HG03571 (cell line): ENCODE results near the gene PCSK4.
"Not testable (repeated sequence)": the region's sequence is repeated elsewhere in the genome, so short reads cannot be mapped to it uniquely, and the experiment has no call there.

Experiments used
- ATAC-seq: cut with Tn5 transposase; IDR thresholded peaks from one replicate; pipeline ENCODE4 v1.9.1; 2021; ENCODE audit not compliant: unreplicated experiment

Gene PCSK4

DNA sequence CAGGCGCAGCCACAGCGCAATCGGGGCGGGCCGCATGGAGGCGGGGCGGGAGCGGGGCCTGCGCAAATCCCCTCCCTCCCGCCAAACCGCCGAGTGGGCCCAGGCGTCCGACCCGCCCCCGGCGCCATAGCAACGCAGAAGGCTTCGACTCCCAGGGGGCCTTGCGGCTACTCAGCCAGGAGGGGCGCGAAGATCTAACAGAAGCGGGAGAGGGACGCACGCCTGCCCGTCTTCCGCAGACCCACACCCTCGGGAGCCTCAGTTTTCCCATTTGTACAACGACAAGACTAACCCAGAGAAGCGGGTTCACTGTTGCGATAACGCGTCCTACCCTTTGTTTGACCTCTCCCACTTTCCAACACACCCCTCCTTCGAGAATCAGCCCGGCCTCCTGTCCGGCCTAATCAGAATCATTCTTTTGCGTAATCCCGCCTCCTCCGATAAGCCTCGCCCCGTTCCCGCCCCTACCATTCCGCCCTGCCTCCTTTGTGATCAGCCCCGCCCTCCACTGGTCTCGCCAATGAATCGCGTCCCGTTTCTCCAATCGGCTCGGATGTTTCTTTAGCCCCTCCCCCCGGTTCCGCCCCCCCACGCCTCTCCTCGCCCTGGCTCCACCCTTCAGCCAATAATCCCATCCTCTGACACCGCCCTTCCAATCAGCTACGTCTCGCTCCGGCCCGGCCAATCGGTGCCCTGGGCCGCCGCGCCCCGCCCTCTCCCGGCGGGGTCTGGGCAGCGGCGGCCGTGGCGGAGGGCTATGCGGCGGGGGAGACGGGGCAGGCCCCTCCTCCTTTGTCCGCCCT, at the start of gene PCSK4:
Gene PCSK4, minus strand, starts transcription at position 40 of the 803 bp plus-strand sequence. Its CDS starts 4 bp downstream, at position 36.
- peak; percentile 78 for ATAC-seq

DNA sequence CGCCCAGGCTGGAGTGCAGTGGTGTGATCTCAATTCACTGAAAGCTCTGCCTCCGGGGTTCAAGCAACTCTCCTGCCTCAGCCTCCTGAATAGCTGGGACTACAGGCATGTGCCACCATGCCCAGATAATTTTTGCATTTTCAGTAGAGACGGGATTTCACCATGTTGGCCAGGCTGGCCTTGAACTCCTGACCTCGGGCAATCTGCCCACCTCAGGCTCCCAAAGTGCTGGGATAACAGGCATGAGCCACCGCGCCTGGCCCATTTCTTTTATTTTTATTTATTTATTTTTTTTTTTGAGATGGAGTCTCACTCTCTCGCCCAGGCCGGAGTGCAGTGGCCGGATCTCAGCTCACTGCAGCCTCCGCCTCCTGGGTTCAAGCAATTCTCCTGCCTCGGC, 49.6 kb upstream of the PCSK4 start:
- ATAC-seq = not testable (repeated sequence)

DNA sequence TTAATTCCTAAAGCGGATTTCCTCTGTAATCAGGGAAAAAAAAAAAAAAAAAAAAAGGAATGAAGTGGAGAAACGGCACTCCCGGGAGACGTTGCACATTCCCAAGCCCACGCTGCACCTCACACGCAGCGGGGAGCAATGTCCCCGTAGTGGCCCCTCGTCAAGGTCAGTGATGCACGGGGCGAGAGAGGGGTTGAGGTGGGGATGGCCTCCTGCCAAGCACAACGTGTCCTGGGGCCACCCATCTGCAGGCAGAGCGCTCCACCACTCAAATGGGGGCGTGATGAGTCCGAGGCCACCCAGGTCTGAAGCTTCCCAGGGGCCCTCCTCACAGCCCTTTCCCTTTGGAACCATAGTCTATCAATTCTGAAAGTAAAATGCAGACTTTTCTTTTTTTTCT, 48.8 kb upstream of the PCSK4 start:
- no peak for ATAC-seq

DNA sequence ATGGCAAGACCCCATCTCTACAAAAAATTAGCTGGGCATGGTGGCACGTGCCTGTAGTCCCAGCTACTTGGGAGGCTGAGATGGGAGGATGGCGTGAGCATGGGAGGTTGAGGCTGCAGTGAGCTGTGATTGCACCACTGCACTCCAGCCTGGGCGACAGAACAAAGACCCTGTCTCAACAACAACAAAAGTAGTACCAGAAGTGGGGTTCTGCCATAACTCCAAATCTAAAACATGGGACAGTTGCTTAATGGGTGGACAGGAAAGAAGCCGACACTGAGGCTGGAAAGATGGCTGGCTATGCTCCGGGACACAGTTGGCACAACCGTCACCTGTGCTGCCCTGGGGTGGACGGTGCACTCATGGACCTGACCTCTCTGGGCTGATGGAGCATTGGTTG, 45.5 kb upstream of the PCSK4 start:
- not testable (repeated sequence) for ATAC-seq

DNA sequence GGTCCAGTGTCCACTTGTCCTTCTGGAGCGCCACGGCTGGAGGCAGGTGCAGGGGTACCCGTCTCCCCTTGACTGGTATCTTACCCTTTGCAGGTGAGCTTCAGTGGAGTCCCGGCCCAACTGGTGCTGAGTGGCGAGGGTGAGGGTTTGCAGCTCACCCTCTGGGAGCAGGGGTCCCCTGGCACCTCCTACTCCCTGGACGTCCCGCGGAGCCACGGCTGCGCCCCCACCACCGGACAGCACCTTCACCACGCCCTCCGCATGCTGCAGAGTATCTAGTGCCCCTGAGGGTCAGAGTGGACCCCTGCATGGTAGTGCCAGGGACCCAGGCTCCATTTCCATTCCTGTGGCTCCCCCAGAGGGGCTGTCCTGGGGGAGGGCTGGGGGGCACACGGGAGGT, 44.8 kb upstream of the PCSK4 start:
- ATAC-seq = no peak

DNA sequence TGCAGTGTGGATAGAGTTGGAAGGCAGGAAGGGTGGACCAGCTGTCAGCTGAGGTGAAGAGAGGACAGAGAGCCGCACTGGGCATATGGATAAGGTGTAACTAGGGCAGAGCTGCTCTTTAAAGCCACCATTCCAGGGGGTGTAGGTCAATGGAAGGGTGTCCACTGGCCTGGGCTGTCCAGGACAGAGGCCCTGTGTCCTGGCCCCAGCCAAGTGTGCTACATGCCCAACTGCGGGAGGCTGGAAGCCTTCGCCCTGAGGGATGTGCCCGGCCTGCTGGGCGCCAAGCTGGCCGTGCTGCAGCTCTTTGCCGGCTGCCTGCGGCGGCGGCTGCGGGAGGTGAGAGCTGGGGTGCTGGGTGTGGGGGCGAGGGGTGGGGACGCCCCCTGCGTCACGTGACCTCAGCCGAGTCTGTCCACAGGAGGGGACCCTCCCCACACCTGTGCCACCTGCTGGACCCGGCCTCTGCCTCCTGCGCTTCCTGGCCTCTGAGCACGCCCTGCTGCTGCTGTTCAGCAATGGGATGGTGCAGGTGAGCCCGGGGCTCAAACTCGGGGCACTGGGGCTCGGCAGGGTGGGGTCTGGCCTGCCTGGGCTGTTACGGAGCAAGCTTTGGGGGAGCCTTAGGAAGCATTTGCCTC, 43.5 kb upstream of the PCSK4 start:
- ATAC-seq = no peak

DNA sequence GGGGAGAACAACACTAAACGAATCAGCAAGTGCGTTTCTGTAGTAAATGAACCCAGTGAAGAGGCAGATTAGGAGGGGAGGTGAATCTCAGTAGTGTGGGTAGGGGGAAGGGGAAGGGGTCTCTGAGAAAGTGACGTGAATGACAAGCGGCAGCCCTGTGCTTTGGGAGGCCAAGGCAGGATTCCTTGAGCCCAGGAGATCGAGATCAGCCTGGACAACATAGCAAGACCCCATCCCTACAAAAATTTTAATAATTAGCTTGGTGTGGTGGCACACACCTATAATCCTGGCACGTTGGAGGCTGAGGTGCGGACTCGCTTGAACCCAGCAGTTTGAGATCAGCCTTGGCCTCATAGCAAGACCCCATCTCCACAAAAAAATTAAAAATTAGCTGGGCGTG, 41.9 kb upstream of the PCSK4 start:
- ATAC-seq = no peak

DNA sequence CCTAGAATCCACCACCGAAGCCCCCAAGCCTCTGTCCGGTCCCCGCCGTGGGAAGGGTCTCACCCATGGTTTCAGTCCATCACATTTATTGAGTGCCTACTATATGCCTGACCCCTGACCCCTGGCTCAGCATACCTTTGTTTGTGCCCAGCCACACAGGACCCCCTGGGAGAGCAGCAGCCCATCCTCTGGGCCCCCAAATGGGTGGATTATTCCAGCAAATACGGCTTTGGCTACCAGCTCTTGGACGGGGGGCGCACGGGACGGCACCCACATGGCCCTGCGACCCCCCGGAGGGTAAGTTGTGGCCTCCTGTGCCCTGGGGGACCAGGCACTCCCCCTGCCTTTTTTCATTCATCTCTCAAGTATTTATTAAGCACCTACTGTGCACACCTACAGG, 41.4 kb upstream of the PCSK4 start:
- no peak for ATAC-seq

DNA sequence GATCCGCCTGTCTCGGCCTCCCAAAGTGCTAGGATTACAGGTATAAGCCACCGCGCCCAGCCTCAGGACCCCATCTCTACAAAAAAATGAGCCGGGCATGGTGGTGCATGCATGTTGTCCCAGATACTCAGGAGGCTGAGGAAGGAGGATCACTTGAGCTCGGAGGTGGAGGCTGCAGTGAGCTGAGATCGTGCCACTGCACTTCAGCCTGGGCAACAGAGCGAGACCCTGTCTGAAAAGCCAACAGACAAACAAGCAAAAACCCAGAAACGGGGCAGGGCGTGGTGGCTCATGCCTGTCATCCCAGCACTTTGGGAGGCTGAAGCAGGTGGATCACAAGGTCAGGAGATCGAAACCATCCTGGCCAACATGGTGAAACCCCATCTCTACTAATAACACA, 40.7 kb upstream of the PCSK4 start:
- ATAC-seq = not testable (repeated sequence)

DNA sequence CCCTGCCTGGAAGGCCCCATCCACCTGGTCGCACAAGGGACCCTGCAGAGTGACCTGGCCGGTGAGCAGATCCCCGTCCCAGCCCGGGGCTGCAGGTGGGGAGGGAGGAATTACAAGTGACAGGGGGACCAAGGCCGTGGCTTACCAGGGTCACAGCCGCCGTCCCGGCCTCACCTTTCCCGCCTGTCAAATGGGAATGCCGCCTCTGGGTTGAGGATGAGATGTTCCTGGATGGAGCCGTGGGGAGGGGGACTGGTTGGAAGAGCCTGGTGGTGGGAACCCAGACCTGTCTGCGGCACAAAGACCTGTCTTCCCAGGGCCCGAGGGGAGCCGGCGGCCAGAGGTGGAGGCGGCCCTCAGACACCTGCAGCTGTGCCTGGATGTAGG, 39.3 kb upstream of the PCSK4 start:
- no peak for ATAC-seq

DNA sequence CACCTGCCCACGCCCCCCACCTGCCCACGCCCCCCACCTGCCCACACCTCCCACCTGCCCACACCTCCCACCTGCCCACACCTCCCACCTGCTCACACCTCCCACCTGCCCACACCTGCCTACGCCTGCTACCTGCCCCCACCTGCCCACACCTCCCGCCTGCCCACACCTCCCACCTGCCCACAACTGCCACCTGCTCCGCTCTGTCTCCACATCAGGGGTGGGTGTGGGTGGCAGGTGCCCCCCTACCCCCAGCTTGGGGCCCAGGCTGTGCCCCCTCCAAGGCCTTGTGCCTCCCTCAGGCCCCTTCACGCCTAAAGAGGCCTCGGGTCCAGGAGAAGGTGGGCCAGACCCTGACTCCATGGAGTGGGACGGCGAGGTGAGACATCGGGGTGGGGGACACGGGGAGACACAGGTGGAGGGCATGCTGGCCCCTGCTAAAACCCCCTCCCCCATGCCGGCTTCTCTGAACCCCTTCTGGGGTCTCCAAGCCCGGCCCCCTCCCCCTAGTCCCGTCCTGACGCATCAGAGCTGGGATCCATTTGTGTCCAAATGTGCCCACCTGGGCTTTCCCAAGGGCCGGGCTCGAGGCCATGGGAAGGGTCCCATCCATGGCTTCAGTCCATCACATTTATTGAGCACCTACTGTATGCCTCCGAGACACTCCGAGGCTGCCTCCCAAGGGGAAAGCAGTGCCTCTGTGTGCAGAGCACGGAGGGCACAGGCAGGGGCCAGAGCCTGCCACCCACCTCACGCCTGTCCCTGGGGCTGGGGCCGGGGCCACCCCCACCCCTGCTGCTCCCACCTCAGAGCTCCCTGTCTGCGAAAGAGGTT, 38.7 kb upstream of the PCSK4 start:
- no peak for ATAC-seq

DNA sequence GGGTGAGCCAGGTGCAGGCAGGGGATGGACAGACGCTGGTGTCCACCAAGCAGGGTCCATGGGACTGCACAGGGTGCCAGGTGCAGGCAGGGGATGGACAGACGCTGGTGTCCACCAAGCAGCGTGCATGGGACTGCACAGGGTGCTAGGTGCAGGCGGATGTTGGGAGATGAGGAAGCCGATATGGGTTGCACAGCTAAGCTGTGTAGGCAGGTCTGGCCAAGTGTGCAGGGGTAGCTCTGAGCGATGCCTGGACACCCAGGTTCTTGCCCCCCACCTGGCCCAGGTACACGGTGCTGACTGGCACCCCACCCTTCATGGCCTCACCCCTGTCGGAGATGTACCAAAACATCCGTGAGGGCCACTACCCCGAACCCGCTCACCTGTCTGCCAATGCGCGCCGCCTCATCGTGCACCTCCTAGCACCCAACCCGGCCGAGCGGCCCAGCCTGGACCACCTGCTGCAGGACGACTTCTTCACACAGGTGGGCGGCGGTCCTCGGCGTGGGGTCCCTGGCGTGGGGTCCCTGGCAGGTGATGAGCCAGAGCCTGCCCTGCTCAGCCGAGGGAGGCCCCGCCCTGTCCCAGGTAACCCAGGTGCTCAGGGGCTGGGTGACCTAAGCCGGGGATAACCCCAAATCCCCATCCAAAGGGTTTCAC, 37.6 kb upstream of the PCSK4 start:
- no peak for ATAC-seq

DNA sequence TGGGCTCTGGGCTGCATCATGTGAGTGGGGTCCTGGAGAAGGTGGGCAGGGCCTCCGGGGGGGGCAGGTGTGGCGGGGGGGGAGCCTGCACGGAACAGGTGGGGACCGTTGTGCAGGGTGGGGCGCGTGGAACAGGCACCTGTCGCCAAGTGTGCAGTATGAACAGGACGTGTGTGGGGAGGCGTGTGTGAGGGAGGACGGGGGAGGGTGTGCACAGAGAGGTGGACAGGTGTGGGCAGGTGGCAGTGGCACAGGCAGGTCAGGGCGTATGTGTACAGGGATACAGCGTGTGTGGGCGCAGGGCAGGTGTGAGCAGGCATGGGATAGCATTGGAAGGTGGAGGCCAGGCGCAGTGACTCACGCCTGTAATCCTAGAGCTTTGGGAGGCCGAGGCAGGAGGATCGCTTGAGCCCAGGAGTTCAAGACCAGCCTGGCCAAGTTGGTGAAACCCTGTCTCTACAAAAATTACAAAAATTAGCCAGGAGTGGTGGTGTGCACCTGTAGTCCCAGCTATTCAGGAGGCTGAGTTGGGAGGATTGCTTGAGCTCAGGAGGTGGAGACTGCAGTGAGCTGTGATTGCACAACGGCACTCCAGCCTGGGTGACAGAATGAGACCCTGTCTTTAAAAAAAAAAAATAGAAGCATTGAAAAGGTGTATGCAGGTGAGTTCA, 37.0 kb upstream of the PCSK4 start:
- no peak for ATAC-seq

DNA sequence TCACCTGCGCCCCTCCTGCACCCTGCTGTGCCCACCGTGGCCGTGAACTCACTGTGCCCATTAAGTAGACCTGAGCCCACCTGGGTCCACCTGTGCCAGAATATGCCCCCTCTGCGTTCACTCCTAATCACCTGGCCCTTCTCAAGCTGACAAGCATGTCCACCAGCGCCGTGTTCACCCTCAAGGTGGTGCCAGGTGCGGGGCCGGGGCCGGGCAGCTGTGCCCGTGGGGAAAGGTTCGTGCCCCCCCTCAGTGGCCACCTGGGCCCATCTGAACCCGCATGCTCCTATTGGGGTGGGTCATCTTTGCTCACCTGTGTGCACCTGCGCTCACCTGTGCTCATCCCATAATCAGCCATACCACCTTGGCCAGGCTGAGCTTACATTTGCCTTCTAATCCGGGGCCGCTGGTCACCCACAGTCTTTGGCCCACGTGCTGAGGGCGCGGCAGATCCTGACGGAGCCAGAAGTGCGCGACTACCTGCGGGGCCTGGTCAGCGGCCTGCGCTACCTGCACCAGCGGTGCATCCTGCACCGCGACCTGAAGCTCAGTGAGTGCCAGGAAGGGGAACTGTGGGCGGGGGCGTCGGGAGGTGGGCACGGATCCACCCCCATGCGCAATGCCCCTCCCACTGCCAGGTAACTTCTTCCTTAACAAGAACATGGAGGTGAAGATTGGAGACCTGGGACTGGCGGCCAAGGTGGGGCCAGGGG, 36.1 kb upstream of the PCSK4 start:
- ATAC-seq = no peak

DNA sequence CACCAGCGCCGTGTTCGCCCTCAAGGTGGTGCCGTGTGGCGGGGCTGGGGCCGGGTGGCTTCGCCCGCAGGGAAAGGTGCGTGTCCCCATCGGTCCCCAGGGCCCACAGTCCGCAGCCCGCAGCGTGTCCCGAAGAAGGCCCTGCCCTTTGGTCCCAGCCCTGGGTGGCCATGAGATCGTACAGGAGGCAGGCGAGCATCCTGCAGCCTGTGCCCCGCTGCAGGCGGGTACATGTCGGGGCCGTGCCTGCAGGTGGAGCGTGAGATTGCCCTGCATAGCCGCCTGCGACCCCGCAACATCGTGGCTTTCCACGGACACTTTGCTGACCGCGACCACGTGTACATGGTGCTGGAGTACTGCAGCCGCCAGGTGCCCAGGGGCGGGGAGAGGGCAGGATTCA, 35.2 kb upstream of the PCSK4 start:
- ATAC-seq = no peak

DNA sequence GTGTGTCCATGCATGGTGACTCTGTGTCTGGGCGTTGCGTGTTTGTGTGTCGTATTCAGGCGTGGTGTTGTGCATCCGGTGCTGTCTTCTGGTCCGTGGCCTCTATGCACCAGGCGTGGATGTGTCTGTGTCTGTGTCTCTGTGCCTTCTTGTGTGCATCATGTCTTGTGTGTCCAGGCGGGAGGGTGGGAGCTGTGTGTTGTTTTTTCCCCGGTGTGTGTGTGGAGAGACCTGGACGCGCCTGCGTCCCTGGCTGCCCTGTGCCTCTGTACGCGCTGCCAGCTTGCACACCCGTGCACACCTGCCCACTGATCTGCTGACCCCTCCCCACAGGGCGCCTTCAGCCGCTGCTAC, 34.8 kb upstream of the PCSK4 start:
- no peak for ATAC-seq

DNA sequence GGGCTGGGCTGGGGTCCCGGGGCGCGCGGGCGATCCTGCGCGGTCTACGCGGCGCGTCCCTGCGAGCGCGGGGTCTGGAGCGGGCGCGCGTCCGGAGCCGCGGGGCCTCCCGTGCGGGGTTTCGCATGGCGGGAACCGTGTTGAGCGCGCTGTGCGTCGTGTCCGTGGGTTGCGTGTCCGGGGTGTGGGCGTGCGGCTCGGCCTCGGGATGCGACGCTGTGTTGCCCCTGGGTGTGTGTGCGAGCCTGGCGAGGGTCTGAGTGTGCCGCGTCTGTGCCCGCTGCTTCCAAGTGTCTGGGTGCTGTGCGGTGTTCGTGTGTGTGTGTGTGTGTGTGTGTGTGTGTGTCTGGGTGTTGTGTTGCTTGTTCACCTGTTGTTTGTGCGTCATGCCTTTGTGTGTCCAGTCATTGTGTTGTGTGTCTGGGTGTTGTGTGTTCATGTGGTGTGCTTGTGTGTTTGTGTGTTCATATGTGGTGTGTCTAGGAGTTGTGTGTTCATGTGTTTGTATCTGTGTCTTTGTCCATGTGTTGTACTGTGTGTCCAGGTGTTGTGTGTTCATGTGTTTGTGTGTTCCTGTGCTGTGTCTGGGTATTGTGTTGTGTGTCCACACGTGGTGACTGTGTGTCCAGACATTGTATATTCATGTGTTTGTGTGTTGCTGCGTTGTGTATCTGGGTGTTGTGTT, 34.3 kb upstream of the PCSK4 start:
- ATAC-seq = no peak

DNA sequence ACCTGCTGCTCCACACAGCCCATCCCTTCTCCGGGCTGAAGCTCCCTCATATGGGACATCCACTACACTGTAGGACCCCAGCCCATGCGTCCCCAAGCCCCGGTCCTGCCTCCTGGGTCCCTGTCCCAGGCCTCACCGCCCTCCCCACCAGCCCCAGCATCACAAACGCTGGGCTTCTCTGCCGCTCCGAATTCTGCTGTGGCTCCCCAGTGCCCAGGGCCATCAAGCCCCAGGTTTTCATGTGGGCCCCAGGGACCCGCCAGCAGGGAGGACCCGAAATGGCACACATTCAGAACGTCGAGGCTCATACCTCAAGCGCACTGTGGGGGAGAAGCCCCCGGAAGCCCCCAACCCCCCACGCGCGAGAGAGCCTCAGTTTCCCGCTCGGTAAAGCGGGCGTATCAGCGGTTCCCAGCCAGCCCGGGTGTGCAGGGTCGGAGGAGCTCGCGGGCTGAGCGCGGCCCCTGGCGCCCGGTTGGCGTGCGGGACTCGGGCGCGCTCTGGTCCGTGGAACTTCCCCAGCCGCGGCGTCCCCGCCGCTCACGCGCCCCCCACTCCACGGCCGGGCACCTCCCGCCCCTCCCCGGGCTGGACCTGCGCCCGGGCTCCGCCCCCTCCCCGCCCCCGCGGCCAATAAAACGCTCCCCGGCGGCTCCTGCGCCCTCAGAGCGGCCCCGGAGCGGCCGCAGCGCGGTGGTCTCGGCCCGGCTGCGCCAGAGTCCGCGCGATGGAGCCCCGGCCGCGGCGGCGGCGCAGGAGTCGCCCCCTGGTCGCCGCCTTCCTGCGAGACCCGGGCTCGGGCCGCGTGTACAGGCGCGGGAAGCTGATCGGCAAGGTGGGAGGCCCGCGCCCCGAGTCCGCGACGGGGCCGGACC, 33.5 kb upstream of the PCSK4 start, which contains the start of gene PLK5:
Gene PLK5, plus strand, starts transcription at position 666 of the 875 bp plus-strand sequence. CDS start 2,920 bp downstream, outside the sequence.
- ATAC-seq = no peak
